HEK293 (cell line): ENCODE results near the gene ZNF217.

Experiments
- GLI2 ChIP-seq: fragments of 450-650 bp; formaldehyde crosslinking; IDR thresholded peaks from 2 replicates; pipeline ENCODE4; 2017; ENCODE audit warnings: missing biosample characterization, missing genetic modification characterization, low read depth, borderline replicate concordance
- IKZF3 ChIP-seq: fragments of 450-650 bp; IDR thresholded peaks from 2 replicates; pipeline ENCODE4 v1.5.0; 2018; ENCODE audit warnings: missing biosample characterization, mild to moderate bottlenecking, missing genetic modification characterization, moderate library complexity
- KLF17 ChIP-seq: fragments of 450-650 bp; formaldehyde crosslinking; IDR thresholded peaks from 2 replicates; pipeline ENCODE4 v1.5.1; 2016; ENCODE audit warnings: missing biosample characterization, missing genetic modification characterization
- MEIS1 ChIP-seq: sonication (generic); formaldehyde crosslinking; IDR thresholded peaks from 2 replicates; pipeline ENCODE4 v1.8.1; 2022; ENCODE audit warnings: missing genetic modification reagents, mild to moderate bottlenecking, borderline replicate concordance
- PRDM1 ChIP-seq: fragments of 450-650 bp; formaldehyde crosslinking; IDR thresholded peaks from 2 replicates; pipeline ENCODE4; 2016; ENCODE audit warnings: missing biosample characterization, missing genetic modification characterization
- PRDM6 ChIP-seq: fragments of 450-650 bp; formaldehyde crosslinking; IDR thresholded peaks from 2 replicates; pipeline ENCODE4 v1.5.1; 2017; ENCODE audit warnings: missing biosample characterization, missing genetic modification characterization
- ZBTB10 ChIP-seq: fragments of 450-650 bp; formaldehyde crosslinking; IDR thresholded peaks from 2 replicates; pipeline ENCODE4 v1.5.1; 2016; ENCODE audit warnings: missing biosample characterization, missing genetic modification characterization
- ZNF112 ChIP-seq: fragments of 450-650 bp; formaldehyde crosslinking; IDR thresholded peaks from 2 replicates; pipeline ENCODE4 v1.5.0; 2017; ENCODE audit warnings: missing biosample characterization, missing genetic modification characterization
- ZNF140 ChIP-seq: fragments of 450-650 bp; formaldehyde crosslinking; IDR thresholded peaks from 2 replicates; pipeline ENCODE4 v1.5.1; 2016; ENCODE audit warnings: missing biosample characterization, missing genetic modification characterization
- ZNF146 ChIP-seq: fragments of 450-650 bp; formaldehyde crosslinking; IDR thresholded peaks from 2 replicates; pipeline ENCODE4 v1.5.1; 2016; ENCODE audit warnings: missing biosample characterization, missing genetic modification characterization
- ZNF157 ChIP-seq: fragments of 450-650 bp; formaldehyde crosslinking; IDR thresholded peaks from 2 replicates; pipeline ENCODE4 v1.5.1; 2016; ENCODE audit warnings: missing biosample characterization, missing genetic modification characterization
- ZNF214 ChIP-seq: fragments of 450-650 bp; formaldehyde crosslinking; IDR thresholded peaks from 2 replicates; pipeline ENCODE4 v1.5.1; 2017; ENCODE audit warnings: missing biosample characterization, mild to moderate bottlenecking, missing genetic modification characterization, borderline replicate concordance
- ZNF266 ChIP-seq: fragments of 450-650 bp; formaldehyde crosslinking; IDR thresholded peaks from 2 replicates; pipeline ENCODE4 v1.5.1; 2016; ENCODE audit warnings: missing biosample characterization, missing genetic modification characterization, low read depth
- ZNF302 ChIP-seq: fragments of 450-650 bp; formaldehyde crosslinking; IDR thresholded peaks from 2 replicates; pipeline ENCODE4 v1.5.1; 2016; ENCODE audit warnings: missing biosample characterization, missing genetic modification characterization, low read depth
- ZNF311 ChIP-seq: fragments of 450-650 bp; formaldehyde crosslinking; IDR thresholded peaks from 2 replicates; pipeline ENCODE4 v1.5.1; 2017; ENCODE audit warnings: missing biosample characterization, missing genetic modification characterization, borderline replicate concordance
- ZNF324 ChIP-seq: fragments of 450-650 bp; formaldehyde crosslinking; IDR thresholded peaks from 2 replicates; pipeline ENCODE4 v1.5.1; 2016; ENCODE audit warnings: missing biosample characterization, missing genetic modification characterization
- ZNF514 ChIP-seq: fragments of 450-650 bp; formaldehyde crosslinking; IDR thresholded peaks from 2 replicates; pipeline ENCODE4 v1.5.1; 2016; ENCODE audit warnings: missing biosample characterization, missing genetic modification characterization
- ZNF521 ChIP-seq: fragments of 450-650 bp; formaldehyde crosslinking; IDR thresholded peaks from 2 replicates; pipeline ENCODE4 v1.5.1; 2017; ENCODE audit warnings: missing biosample characterization, mild to moderate bottlenecking, missing genetic modification characterization
- ZNF555 ChIP-seq: fragments of 450-650 bp; formaldehyde crosslinking; conservative IDR thresholded peaks from 2 replicates; pipeline ENCODE4 v1.5.1; 2017; ENCODE audit warnings: missing biosample characterization, mild to moderate bottlenecking, missing genetic modification characterization, inconsistent platforms
- ZNF585B ChIP-seq: fragments of 450-650 bp; formaldehyde crosslinking; IDR thresholded peaks from 2 replicates; pipeline ENCODE4 v1.5.1; 2016; ENCODE audit warnings: missing biosample characterization, missing genetic modification characterization
- ZNF596 ChIP-seq: fragments of 450-650 bp; IDR thresholded peaks from 2 replicates; pipeline ENCODE4 v1.5.0; 2018; ENCODE audit warnings: missing biosample characterization, mild to moderate bottlenecking, missing genetic modification characterization, moderate library complexity
- ZNF600 ChIP-seq: fragments of 450-650 bp; formaldehyde crosslinking; IDR thresholded peaks from 2 replicates; pipeline ENCODE4 v1.5.1; 2016; ENCODE audit warnings: missing biosample characterization, missing genetic modification characterization
- ZNF76 ChIP-seq: fragments of 450-650 bp; formaldehyde crosslinking; IDR thresholded peaks from 2 replicates; pipeline ENCODE4; 2016; ENCODE audit warnings: low read depth, missing biosample characterization, missing genetic modification characterization, borderline replicate concordance
- ZNF785 ChIP-seq: fragments of 450-650 bp; formaldehyde crosslinking; IDR thresholded peaks from 2 replicates; pipeline ENCODE4 v1.5.1; 2016; ENCODE audit warnings: missing biosample characterization, missing genetic modification characterization
- TF ChIP-seq, protein P1 (sequence below): fragments of 450-650 bp; formaldehyde crosslinking; IDR thresholded peaks from 2 replicates; pipeline ENCODE4 v1.5.1; 2016; ENCODE audit warnings: missing biosample characterization, missing genetic modification characterization
- TF ChIP-seq, protein P2 (sequence below): fragments of 450-650 bp; formaldehyde crosslinking; IDR thresholded peaks from 2 replicates; pipeline ENCODE4 v1.5.1; 2016; ENCODE audit warnings: missing biosample characterization, missing genetic modification characterization
- TF ChIP-seq, protein P3 (sequence below): fragments of 450-650 bp; formaldehyde crosslinking; IDR thresholded peaks from 2 replicates; pipeline ENCODE4 v1.5.1; 2016; ENCODE audit warnings: missing biosample characterization, missing genetic modification characterization, low read depth

The ZNF217 gene

GRCh38 chr20:53579581-53580375 lies 13.9 kb downstream of the ZNF217 start (continued):
- TF ChIP-seq ZNF266 (tag by site-specific recombination) (no peak), ZBTB10 (tag by site-specific recombination) (no peak), ZNF514 (no peak), ZNF311 (tag by site-specific recombination) (no peak), IKZF3 (tag by site-specific recombination) (no peak; the same call in 1 of the 2 replicates), PRDM6 (tag by site-specific recombination) (peak; percentile 83), GLI2 (tag by site-specific recombination) (no peak), ZNF600 (tag by site-specific recombination) (0 out of 2 replicates have a peak, but pooled peaks have one; percentile 30), ZNF112 (tag by site-specific recombination) (no peak), ZNF214 (no peak), PRDM1 (no peak), KLF17 (tag by site-specific recombination) (no peak), ZNF76 (tag by site-specific recombination) (no peak), ZNF521 (tag by site-specific recombination) (no peak), ZNF785 (no peak), ZNF157 (no peak), ZNF146 (tag by site-specific recombination) (no peak), MEIS1 (CRISPR knock-in tag) (no peak), ZNF596 (tag by site-specific recombination) (no peak), ZNF140 (tag by site-specific recombination) (no peak), ZNF302 (tag by site-specific recombination) (no peak), ZNF555 (tag by site-specific recombination) (no peak), ZNF324 (tag by site-specific recombination) (no peak), ZNF585B (no peak)
- TF ChIP-seq, protein P1, sequence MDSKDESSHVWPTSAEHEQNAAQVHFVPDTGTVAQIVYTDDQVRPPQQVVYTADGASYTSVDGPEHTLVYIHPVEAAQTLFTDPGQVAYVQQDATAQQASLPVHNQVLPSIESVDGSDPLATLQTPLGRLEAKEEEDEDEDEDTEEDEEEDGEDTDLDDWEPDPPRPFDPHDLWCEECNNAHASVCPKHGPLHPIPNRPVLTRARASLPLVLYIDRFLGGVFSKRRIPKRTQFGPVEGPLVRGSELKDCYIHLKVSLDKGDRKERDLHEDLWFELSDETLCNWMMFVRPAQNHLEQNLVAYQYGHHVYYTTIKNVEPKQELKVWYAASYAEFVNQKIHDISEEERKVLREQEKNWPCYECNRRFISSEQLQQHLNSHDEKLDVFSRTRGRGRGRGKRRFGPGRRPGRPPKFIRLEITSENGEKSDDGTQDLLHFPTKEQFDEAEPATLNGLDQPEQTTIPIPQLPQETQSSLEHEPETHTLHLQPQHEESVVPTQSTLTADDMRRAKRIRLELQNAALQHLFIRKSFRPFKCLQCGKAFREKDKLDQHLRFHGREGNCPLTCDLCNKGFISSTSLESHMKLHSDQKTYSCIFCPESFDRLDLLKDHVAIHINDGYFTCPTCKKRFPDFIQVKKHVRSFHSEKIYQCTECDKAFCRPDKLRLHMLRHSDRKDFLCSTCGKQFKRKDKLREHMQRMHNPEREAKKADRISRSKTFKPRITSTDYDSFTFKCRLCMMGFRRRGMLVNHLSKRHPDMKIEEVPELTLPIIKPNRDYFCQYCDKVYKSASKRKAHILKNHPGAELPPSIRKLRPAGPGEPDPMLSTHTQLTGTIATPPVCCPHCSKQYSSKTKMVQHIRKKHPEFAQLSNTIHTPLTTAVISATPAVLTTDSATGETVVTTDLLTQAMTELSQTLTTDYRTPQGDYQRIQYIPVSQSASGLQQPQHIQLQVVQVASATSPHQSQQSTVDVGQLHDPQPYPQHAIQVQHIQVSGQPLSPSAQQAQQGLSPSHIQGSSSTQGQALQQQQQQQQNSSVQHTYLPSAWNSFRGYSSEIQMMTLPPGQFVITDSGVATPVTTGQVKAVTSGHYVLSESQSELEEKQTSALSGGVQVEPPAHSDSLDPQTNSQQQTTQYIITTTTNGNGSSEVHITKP (tag by site-specific recombination) = peak; percentile 48
- TF ChIP-seq, protein P2, sequence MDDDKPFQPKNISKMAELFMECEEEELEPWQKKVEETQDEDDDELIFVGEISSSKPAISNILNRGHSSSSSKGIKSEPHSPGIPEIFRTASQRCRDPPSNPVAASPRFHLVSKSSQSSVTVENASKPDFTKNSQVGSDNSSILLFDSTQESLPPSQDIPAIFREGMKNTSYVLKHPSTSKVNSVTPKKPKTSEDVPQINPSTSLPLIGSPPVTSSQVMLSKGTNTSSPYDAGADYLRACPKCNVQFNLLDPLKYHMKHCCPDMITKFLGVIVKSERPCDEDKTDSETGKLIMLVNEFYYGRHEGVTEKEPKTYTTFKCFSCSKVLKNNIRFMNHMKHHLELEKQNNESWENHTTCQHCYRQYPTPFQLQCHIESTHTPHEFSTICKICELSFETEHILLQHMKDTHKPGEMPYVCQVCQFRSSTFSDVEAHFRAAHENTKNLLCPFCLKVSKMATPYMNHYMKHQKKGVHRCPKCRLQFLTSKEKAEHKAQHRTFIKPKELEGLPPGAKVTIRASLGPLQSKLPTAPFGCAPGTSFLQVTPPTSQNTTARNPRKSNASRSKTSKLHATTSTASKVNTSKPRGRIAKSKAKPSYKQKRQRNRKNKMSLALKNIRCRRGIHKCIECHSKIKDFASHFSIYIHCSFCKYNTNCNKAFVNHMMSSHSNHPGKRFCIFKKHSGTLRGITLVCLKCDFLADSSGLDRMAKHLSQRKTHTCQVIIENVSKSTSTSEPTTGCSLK = no peak
- TF ChIP-seq, protein P3, sequence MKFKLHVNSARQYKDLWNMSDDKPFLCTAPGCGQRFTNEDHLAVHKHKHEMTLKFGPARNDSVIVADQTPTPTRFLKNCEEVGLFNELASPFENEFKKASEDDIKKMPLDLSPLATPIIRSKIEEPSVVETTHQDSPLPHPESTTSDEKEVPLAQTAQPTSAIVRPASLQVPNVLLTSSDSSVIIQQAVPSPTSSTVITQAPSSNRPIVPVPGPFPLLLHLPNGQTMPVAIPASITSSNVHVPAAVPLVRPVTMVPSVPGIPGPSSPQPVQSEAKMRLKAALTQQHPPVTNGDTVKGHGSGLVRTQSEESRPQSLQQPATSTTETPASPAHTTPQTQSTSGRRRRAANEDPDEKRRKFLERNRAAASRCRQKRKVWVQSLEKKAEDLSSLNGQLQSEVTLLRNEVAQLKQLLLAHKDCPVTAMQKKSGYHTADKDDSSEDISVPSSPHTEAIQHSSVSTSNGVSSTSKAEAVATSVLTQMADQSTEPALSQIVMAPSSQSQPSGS (tag by site-specific recombination) = no peak
